Nucleus accumbens (tissue), 56 donors: ENCODE data around the gene USP17L19.
"Not testable (repeated sequence)": the region's sequence is repeated elsewhere in the genome, so short reads cannot be mapped to it uniquely, and the experiment has no call there.

Experiments used
- DNase-seq, 56 donors: peaks; one replicate each; lab custom pipeline; 2025; lab: John Stamatoyannopoulos, UW

USP17L19 gene

GRCh38 chr4:9253078-9253477 lies at the start of gene USP17L19:
TSS of gene USP17L19 (plus strand) at chr4:9253378. CDS start at chr4:9253378, 0 bp downstream.
- DNase-seq = not testable (repeated sequence)

- DNase-seq = not testable (repeated sequence)
These were observed 42.8 kb upstream of the USP17L19 start, which contains the start of gene USP17L10 for GRCh38 chr4:9210357-9210756. TSS of gene USP17L10 (plus strand) at chr4:9210657. CDS start at chr4:9210657, 0 bp downstream.

GRCh38 chr4:9214701-9215100 lies 38.5 kb upstream of the USP17L19 start:
- DNase-seq = not testable (repeated sequence)

GRCh38 chr4:9215105-9215504 lies 38.1 kb upstream of the USP17L19 start, which contains the start of gene USP17L11:
TSS of gene USP17L11 (plus strand) at chr4:9215405. CDS start at chr4:9215405, 0 bp downstream.
- DNase-seq = not testable (repeated sequence)

GRCh38 chr4:9219852-9220251 lies 33.3 kb upstream of the USP17L19 start, which contains the start of gene USP17L12:
TSS of gene USP17L12 (plus strand) at chr4:9220152. CDS start at chr4:9220152, 0 bp downstream.
- DNase-seq = not testable (repeated sequence)

GRCh38 chr4:9224596-9224995 lies 28.6 kb upstream of the USP17L19 start, which contains the start of gene USP17L13:
TSS of gene USP17L13 (plus strand) at chr4:9224896. CDS start at chr4:9224896, 0 bp downstream.
- not testable (repeated sequence) for DNase-seq

GRCh38 chr4:9230249-9230648 lies 22.9 kb upstream of the USP17L19 start:
- DNase-seq = not testable (repeated sequence)

- DNase-seq = not testable (repeated sequence)
These were observed 19.1 kb upstream of the USP17L19 start, which contains the start of gene USP17L15 for GRCh38 chr4:9234085-9234484. TSS of gene USP17L15 (plus strand) at chr4:9234385. CDS start at chr4:9234385, 0 bp downstream.

- not testable (repeated sequence) for DNase-seq
These were observed 14.7 kb upstream of the USP17L19 start for GRCh38 chr4:9238461-9238860.

- not testable (repeated sequence) for DNase-seq
These were observed 9.6 kb upstream of the USP17L19 start, which contains the start of gene USP17L17 for GRCh38 chr4:9243579-9243978. TSS of gene USP17L17 (plus strand) at chr4:9243879. CDS start at chr4:9243879, 0 bp downstream.

GRCh38 chr4:9247953-9248680 lies 5.1 kb upstream of the USP17L19 start, which contains the start of gene USP17L18:
TSS of gene USP17L18 (plus strand) at chr4:9248630. CDS start at chr4:9248630, 0 bp downstream.
- DNase-seq = not testable (repeated sequence)

GRCh38 chr4:9257824-9258223 lies 4.6 kb downstream of the USP17L19 start, which contains the start of gene USP17L20:
TSS of gene USP17L20 (plus strand) at chr4:9258124. CDS start at chr4:9258124, 0 bp downstream.
- DNase-seq = not testable (repeated sequence)

- DNase-seq = not testable (repeated sequence)
These were observed 9.4 kb downstream of the USP17L19 start, which contains the start of gene USP17L21 for GRCh38 chr4:9262572-9262971. TSS of gene USP17L21 (plus strand) at chr4:9262872. CDS start at chr4:9262872, 0 bp downstream.

- DNase-seq = not testable (repeated sequence)
These were observed 14.1 kb downstream of the USP17L19 start, which contains the start of gene USP17L22 for GRCh38 chr4:9267319-9267718. TSS of gene USP17L22 (plus strand) at chr4:9267619. CDS start at chr4:9267619, 0 bp downstream.

- not testable (repeated sequence) for DNase-seq
These were observed 18.5 kb downstream of the USP17L19 start for GRCh38 chr4:9271719-9272118.
